ENCODE data around the gene CAPN2. TPM values are rescaled to one million over a fixed set of nuclear protein-coding genes. Genes with fewer than 3 reads are reported as not detected.

Gene CAPN2
- total and polyA plus RNA-seq, 2 donors from 2014 or later = 175 to 276 TPM

GRCh38 chr1:223714421-223714724 lies 2.0 kb downstream of the CAPN2 start:
- Histone ChIP-seq H3K27ac (ENCODE audit: low read depth in 2 of 2, low read length in 2 of 2) (peak overlapping the region in 1 of 2 donors; percentile 97), H3K4me1 (ENCODE audit: control insufficient read depth in 2 of 3, insufficient read depth in 2 of 3, low read depth in 1 of 3, low read length in 3 of 3) (peaks cover 0 to 45% (median 23%) of the 10 kb centered on the region in 3 donors), H3K36me3 (ENCODE audit: control insufficient read depth in 2 of 3, insufficient read depth in 3 of 3, low read length in 3 of 3) (peaks cover 0 to 12% (median 7%) of the 10 kb centered on the region in 3 donors), H3K4me3 (ENCODE audit: low read length in 3 of 3) (peak overlapping the region in 2 of 3 donors; percentile 9 to 85), H3K27me3 (ENCODE audit: control insufficient read depth, insufficient read depth, low read length) (no peaks in the 10 kb centered on the region), H3K9me3 (ENCODE audit: control insufficient read depth in 2 of 3, insufficient read depth in 1 of 3, low read length in 3 of 3) (no peaks in the 10 kb centered on the region), H3K9ac (ENCODE audit: low read length in 3 of 3) (peak overlapping the region in 2 of 3 donors; percentile 30 to 96)
- DNase-seq (no peak), FAIRE-seq (no peak)
- no peak for TF ChIP-seq CTCF (IDR thresholded peaks at IDR 0.05; ENCODE audit: borderline replicate concordance, extremely low read depth, insufficient read depth)
- intact Hi-C loops (cut with DNase I) = loop anchor here (5.0 kb wide), 1 partner anchor 33 kb away; no protein-coding TSS in a partner anchor

- DNase-seq (no peak), FAIRE-seq (no peak)
- peaks cover 0 to 12% (median 7%) of the 10 kb centered on the region in 3 donors for H3K36me3 ChIP-seq (ENCODE audit: control insufficient read depth in 2 of 3, insufficient read depth in 3 of 3, low read length in 3 of 3)
- no peaks in the 10 kb centered on the region for H3K9me3 ChIP-seq (ENCODE audit: control insufficient read depth in 2 of 3, insufficient read depth in 1 of 3, low read length in 3 of 3)
- peak overlapping the region; percentile 54 to 68 for H3K27ac ChIP-seq (ENCODE audit: low read depth in 2 of 2, low read length in 2 of 2)
- intact Hi-C loops (cut with DNase I) = loop anchor here (5.0 kb wide), 1 partner anchor 32 kb away; no protein-coding TSS in a partner anchor
- no peak for TF ChIP-seq CTCF (IDR thresholded peaks at IDR 0.05; ENCODE audit: borderline replicate concordance, extremely low read depth, insufficient read depth)
- no peaks in the 10 kb centered on the region for H3K27me3 ChIP-seq (ENCODE audit: control insufficient read depth, insufficient read depth, low read length)
- peak overlapping the region in 2 of 3 donors; percentile 51 to 59 for H3K9ac ChIP-seq (ENCODE audit: low read length in 3 of 3)
- peaks cover 0 to 49% (median 25%) of the 10 kb centered on the region in 3 donors for H3K4me1 ChIP-seq (ENCODE audit: control insufficient read depth in 2 of 3, insufficient read depth in 2 of 3, low read depth in 1 of 3, low read length in 3 of 3)
- peak overlapping the region in 2 of 3 donors; percentile 35 to 42 for H3K4me3 ChIP-seq (ENCODE audit: low read length in 3 of 3)
Measured at GRCh38 chr1:223714849-223715603, 2.7 kb downstream of the CAPN2 start.

- peak overlapping the region in 1 of 3 donors; percentile 35 for H3K4me3 ChIP-seq (ENCODE audit: low read length in 3 of 3)
- DNase-seq = no peak
- no peak for TF ChIP-seq CTCF (IDR thresholded peaks at IDR 0.05; ENCODE audit: borderline replicate concordance, extremely low read depth, insufficient read depth)
- peak overlapping the region; percentile 54 to 68 for H3K27ac ChIP-seq (ENCODE audit: low read depth in 2 of 2, low read length in 2 of 2)
- H3K36me3 ChIP-seq (ENCODE audit: control insufficient read depth in 2 of 3, insufficient read depth in 3 of 3, low read length in 3 of 3) = peaks cover 0 to 12% (median 7%) of the 10 kb centered on the region in 3 donors
- no peaks in the 10 kb centered on the region for H3K9me3 ChIP-seq (ENCODE audit: control insufficient read depth in 2 of 3, insufficient read depth in 1 of 3, low read length in 3 of 3)
- no peaks in the 10 kb centered on the region for H3K27me3 ChIP-seq (ENCODE audit: control insufficient read depth, insufficient read depth, low read length)
- H3K4me1 ChIP-seq (ENCODE audit: control insufficient read depth in 2 of 3, insufficient read depth in 2 of 3, low read depth in 1 of 3, low read length in 3 of 3) = peaks cover under 1 to 54% (median 30%) of the 10 kb centered on the region in 3 donors
- intact Hi-C loops (cut with DNase I) = no loop called here
- H3K9ac ChIP-seq (ENCODE audit: low read length in 3 of 3) = peak overlapping the region in 2 of 3 donors; percentile 51 to 59
- FAIRE-seq = no peak
Measured at GRCh38 chr1:223715604-223716172, 3.3 kb downstream of the CAPN2 start.

All from kidney (tissue), 14 donors.